HG03469 (cell line): ENCODE results near the gene TBX6.

Source experiments
- ATAC-seq: cut with Tn5 transposase; IDR thresholded peaks from one replicate; pipeline ENCODE4 v1.9.1; 2021; ENCODE audit warnings: mild to moderate bottlenecking, moderate library complexity, moderate number of reproducible peaks; ENCODE audit not compliant: unreplicated experiment

TBX6 gene

DNA sequence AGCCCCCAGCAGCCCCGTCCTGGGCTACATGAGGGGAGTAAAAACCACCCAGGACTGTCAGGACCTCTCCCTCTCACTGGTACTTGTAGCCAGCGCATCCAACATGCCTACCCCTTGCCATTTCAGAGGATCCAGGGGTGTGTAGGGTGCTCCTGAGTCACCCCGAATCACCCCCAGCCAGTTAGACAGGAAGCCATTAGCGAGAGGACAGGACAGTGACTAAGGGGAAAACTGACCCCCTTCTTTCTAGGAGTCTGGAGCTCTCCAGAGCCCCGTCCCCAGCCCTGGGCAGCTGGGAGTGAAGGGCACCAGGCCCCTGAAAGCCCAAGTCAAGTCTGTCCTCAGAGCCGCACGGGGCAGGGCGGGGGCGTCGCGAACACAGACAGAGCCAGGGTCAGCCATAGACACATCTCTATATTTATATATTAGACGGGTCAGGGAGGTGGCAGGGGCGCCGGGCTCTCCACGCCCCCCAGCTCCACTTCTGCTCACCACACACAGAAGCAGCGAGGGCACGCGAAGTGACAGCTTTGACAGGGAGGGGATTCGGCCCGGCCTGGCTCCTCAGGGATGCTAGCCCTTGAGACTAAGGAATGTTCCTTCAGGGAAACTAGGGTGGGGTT is 22.1 kb upstream of the TBX6 start:
- no peak for ATAC-seq

DNA sequence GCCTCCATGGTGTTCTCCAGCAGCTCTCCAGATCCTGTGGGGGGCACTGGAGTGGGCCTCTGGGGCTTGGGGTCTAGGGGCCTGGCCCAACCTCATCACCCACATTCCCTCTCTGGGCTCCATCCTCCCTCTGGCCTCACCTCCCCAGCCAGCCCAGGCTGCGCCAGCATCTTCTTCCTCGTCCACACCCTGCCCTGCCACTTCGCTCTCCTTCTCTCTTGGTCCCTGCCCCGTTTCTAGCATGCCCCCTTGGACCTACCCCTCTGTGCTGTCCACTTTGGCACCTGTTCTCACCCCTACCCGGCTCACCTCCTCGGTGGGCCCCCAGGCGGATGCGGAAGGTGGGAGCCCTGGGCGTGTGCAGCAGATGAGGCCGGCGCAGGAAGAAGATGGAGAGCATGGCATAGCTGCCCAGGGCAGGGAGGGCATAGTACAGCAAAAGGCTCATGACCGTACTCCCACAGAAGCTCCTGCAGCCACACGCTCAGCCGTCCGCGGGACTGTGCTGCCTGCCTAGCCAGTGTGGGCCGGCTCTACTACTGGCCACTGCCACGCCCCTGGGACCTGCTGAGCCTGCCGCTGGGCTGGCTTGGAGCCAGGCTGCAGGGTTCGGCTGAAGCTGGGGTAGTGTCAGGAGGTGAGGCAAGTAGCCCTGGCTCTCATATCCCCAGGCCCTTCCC is 21.4 kb upstream of the TBX6 start, which contains the start of gene GDPD3:
Gene GDPD3, minus strand, starts transcription at position 507 of the 680 bp plus-strand sequence. Its CDS starts 59 bp downstream, at position 448.
- ATAC-seq = no peak

GRCh38 chr16:30112197-30113030 is 20.7 kb upstream of the TBX6 start:
- no peak for ATAC-seq

DNA sequence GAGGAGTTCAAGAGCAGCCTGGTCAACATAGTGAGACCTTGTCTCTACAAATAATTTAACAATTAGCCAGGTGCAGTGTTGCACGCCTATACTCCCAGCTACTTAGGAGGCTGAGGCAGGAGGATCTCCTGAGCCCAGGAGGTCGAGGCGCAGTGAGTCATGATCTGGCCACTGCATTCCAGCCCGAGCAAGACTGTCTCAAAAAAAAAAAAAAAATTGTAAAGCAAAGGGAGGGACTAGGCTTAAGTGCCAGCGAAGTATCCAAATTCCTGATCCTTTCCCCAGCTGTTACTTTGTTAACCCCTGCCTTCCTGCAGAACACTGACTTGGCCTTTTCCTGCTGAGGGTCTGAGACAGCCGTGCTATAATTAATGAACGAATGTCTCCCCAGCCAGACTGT is 18.9 kb upstream of the TBX6 start:
- no peak for ATAC-seq

DNA sequence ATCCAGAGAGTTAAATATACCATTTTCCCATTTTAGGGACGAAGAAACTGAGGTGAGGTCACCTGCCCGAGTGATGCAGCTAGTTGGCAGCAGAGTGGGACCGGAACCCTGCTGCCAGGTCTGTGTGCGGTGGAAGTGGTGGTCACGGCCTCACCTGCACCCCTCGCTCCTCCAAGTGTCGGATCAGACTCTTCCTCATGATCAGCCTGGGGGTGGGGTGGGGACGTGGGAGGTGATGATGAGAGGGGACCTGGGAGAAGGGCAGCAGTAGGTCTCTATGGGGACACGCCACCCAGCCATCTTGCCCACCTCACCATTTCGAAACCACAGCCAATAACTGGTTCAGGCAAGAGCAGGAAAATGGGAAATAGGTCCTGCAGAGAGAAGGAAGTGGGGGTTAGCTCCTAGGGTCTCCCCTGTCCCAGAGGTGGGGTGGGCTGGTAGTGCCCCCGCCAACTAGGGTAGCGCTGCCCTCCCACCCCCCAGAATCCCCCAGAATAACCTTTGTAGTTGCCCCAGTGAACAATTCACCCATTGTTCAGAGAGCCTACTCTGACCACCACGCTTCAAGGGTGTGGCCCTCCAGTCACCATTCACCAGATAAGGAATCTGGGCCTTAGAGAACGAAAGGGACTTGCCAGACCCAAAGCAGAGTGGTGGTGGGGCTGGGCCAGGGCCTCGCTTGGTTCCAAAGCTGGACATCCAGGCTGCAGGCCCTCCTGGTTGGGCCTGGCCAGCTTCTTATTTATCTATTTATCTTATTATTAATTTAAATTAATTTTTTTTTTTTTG is 16.5 kb upstream of the TBX6 start:
- ATAC-seq = no peak

DNA sequence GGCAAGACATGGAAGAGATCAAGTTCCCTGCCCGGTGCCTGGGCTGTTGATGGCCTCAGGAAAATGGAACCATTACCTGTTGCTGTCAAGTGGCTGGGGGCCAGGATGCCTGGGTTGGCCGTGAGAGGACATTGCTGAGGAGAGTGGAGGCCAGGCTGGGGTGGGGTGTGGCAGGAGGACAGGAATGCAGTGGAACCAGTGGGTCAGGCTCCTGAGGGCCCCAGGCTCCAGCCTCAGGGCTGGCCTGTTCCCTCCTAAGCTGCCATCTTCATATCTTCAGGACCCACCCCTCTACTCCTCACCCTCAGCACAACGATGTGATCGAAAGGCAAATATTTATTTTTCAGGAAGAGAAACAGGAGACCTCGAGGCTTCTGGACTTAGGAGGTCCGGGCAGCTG is 12.8 kb upstream of the TBX6 start:
- ATAC-seq = no peak

DNA sequence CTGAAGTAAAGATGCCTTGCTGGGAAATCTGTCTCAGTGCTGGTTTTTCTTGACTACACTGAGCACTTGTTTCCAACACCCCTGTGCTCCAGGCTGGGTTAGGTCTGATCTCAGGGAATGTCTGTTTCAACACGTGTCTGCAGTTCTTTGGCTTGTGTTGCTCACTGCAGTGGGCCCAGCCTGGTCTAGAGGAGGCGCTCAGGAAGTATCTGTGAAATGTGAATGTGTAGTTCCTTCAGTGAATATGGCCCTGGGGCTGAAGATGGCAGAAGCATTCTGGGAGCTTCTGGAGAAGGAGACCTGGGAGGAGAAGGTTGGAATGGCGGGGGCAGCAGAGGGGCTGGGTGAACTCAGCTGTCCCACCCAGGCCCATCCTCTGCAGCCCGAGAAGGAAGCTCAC is 12.4 kb upstream of the TBX6 start:
- no peak for ATAC-seq

DNA sequence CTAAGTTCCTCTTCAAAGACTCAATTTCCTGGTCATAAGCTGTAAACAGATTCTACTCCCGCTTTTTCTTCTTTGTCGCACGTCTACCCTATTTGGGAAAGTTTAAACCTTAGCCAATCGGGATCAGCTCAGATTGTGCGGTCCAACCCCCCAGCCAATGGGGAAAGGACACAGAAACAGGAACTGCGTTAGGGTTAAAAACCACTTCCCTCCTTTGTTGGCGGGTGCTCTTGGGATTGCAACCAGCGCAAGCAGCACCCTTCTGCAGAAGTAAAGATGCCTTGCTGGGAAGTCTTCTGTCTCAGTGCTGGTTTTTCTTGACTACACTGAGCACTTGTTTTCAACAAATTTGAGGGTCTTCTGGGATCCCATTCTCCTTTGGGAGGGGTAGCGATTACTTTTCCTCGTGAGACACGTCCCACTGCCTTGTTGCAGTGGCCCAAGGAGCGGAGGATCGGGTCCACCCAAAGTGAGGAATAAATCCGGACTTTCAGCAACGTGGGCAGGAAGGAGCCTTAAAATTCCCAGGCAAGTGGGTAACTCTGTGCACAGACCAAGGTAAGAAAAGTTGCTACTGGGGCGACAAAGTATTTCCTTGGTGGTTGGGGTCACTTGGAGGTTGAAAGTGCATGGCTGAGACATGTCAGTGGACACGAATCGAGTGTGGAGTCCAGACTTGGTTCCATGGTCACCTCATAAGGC is 5.3 kb upstream of the TBX6 start:
- ATAC-seq = no peak

- ATAC-seq = no peak
These were observed 4.6 kb upstream of the TBX6 start, which contains the start of gene YPEL3 for GRCh38 chr16:30096105-30096861. Gene YPEL3 (minus strand): TSS chr16:30096213. CDS start chr16:30095482, 731 bp downstream.

DNA sequence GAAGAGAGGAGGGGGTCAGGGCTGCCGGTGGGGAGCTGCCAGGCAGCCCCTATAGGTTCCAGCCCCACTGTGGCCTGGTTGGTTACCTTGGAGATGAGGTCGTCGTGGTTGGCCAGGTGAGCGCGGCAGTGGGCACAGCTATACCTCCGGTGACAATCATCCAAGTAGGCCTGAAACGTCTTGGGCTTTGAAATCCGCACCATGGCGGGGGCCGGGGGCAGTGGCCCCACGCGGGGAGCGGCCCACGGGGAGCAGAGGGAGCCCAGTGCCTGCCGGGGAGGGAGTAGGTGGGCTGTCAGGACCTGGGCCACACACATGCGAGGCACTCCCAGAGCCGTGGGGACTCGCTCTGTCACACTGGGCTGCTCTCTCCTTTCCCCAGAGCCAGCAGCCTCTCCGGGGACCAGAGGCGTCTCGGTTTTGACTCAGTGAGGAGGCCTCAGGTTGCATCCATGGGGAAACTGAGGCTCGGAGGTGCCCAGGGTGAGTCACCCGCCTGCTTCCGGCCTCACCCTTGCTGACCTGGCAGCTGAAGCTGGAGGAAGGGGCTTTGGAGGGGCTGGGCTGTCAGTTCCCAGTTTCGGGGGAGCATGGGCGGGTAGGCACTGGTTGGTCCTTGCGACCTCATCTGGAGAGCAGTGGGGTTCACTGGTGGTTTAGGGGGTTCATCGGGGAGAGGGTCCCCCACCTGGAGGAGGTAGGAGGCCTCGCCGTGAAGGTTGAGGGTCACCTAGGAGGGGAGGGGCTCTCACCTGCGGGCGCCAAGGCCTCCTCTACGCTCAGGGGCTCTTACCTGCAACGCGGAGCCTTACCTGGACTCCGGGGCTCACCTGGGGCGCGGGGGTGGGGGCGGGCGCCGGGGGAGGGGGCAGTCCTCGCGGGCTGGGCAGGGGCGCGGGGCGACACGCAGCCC is 3.7 kb upstream of the TBX6 start:
- ATAC-seq = no peak

DNA sequence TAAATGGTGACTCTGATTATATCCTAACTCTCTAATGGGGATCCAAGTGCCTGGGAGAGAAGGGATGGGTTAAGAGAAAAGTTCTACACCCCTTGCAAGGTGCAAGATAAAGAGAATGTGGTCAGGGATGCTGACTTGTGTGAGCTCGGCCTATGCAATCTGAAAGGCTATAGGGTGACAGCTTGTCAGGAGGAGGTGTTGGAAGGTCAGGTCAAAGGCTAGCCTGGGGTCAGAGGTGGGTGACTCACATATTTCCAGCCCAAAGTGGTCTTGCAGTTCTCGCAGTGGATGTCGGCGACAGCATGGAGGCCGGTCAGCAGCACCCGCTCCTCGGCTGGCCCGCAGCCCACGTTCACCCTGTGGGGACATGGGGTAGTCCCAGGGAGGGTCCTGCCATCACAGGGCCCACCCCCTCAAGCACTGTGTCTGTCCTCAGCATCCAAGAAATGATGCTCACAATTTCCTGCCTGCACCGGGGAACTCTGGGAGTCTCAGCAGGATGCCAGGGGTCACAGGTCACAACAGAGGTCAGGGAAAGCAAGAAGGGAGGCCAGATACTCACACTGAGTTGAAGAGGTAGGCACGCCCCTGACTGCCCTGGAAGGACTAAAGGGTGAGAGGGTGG is 2.9 kb upstream of the TBX6 start:
- no peak for ATAC-seq

DNA sequence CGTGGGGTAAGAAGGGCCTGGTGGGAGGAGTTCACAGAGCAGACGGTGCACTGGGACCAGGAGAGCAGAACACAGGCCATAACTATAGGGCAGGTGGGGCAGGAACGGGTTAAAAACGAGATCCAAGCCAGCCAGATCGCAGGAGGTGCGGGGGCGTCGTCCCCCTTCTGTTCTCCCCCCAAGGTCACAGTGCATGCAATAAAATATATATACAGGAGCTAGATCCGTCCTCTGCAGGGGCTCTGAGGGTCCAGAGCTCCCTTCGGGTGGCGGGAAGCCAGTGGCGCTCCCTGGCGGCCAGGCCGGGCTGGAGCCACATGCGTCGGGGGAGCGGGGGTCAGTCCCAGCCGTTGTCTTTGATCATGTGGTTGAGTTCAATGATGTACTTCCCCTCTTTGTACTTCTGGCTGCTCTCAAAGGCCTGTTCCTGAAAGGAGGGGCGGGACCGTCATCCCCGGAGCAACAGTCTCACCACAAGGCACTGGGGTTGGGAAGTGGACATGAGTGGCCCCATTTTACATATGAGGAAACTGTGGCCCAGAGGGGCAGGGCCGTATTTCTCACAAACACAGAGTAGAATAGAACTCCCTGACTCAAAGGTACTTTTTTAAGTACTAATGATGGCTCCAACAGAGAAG is 768 bp upstream of the TBX6 start:
- ATAC-seq = no peak

DNA sequence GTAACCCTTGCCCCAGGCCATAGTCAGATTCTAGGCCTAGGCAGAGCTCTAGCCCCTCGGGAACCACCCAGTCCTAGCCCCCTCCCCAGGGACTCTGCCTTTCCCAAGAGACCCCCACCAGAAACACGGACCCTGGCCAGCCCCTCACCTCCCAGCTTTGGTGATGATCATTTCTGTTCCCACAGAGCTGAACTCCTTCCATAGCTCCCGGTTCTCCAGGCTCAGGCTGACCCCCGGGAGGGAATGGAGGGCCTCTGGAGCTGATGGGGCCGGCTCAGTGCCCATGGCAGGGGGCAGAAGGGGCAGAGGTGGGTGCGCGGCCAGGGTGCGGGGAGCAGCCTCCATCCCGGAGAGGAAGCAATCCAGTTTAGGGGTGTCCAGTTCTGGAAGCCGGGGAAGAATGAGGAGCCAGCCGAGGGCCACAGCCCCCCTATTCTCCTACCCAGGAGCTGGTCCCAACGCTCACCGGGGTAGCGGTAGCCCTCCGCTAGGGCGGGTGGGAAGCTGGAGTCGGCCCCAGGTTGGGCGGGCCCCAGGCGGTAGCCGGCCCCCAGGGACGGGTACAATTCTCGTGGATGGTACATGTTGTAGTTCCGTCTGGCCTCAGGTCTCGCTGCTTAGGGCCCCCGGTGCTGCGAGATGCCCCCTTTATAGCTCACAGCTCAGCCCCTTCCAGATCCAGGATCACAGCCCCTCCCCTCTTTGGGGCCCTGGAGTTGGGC is 953 bp downstream of the TBX6 start:
- ATAC-seq = no peak

DNA sequence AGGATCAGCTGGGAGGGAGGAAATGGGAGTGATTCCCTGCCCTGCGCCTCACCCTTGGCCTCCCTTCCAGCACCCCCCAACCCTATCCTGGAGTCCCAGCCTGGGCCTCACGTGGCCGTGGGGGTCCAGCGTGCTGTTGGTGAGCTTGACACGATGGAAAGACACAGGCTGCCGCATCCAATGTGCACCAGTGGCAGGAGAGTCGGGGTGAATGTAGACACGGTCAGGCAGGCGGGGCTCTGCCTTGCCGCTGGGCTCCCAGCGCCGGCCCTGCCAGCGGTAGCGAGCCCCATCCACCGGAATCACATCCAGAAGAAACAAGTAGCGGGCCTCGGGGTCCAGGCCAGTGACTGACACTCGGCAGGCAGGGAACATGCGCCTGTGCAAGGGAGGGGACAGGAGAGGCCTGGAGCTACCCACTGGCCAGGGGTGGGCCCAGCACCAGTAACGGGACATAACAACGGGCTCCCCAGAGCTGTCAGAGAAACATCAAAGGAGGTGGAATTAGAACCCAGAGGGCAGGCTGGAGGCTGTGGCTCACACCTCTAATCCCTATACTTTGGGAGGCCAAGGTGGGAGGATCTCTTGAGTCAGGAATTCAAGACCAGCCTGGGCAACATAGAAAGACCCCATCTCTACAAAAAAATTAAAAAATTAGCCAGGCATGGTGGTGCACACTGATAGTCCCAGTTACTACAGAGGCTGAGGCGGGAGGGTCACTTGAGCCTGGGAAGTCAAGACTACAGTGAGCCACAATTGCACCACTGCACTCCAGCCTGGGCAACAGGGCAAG is 2.7 kb downstream of the TBX6 start:
- ATAC-seq = no peak

DNA sequence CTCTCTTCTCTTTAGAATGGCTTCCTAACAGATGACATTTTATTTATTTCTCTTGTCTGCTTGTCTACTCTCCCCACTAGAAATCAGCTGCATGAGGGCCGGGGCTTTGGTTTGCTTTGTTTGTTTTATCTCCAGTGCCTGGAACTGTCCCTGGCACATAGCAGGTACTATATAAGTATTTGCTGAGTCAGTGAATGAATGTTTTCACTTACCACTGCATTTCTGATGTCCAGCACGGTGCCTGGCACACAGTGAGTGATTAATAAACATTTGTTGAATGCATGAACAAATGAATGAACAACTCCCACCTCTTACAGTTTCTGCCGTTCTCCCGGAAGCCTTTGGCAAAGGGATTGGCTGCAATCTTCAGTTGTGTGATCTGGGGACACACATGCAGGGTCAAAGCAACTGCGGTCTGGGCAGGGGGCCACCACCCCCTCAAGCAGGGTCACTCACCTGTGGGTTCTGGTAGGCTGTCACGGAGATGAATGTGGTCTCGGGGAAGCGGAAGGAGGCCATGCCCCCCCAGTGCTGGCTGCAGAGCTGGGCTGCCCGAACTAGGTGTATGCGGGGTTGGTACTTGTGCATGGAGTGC is 3.4 kb downstream of the TBX6 start:
- no peak for ATAC-seq
